Gastrocnemius medialis (tissue), 4 donors: Measurements from ENCODE around the gene USH1C.

Experiments used
- CTCF ChIP-seq, 5 experiments: fragments of 450-650 bp in 3 of 5; fragments of 200-600 bp in 2 of 5; sonication (generic) in 2 of 5; IDR thresholded peaks in 4 of 5; conservative IDR thresholded peaks in 1 of 5; 1 replicate in 4 of 5; 2 replicates in 1 of 5; pipeline ENCODE4 v1.5.1; 2016 to 2019; ENCODE audit warnings: antibody characterized with exemption in 5 of 5, mild to moderate bottlenecking in 3 of 5, moderate library complexity in 3 of 5
- POLR2A ChIP-seq, 2 donors: fragments of 450-650 bp; IDR thresholded peaks; one replicate each; pipeline ENCODE4 v1.6.1; 2017; ENCODE audit warnings: antibody characterized with exemption in 2 of 2, mild to moderate bottlenecking in 2 of 2, moderate library complexity in 2 of 2

GRCh38 chr11:17580271-17580670, 36.1 kb upstream of the USH1C start:
- TF ChIP-seq CTCF (IDR thresholded peaks at IDR 0.05 in 4 of 5, conservative IDR thresholded peaks at IDR 0.05 in 1 of 5) (no peak), POLR2A (IDR thresholded peaks at IDR 0.05) (no peak)
